ENCODE results near the gene XAGE3.

XAGE3 gene

DNA sequence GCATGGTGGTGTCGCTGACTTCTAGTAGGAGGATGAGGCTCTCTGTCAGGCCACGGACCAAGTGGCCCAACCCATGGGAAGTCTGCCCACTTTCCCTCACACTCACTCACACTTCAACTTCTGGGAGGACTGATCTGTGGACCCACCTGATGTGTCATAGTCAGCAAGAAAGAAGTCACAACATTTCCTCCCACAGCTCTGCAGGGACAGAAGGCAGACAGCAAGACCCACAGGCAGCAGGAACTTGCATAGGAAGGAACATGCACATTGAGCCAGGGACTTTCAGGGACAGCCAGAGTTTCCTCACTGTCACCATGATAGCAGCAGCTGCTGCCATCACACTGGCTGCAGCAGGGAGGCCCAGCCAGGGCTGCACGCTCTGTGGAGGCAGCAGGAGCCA lies 37.3 kb downstream of the XAGE3 start:
- no peak for DNase-seq

GRCh38 chrX:52824608-52825007 lies 43.3 kb downstream of the XAGE3 start:
- DNase-seq = no peak

- no peak for DNase-seq
Measured at GRCh38 chrX:52821079-52821760, 46.7 kb downstream of the XAGE3 start.

- no peak for DNase-seq
Measured at GRCh38 chrX:52819788-52820187, 48.1 kb downstream of the XAGE3 start.

All from cerebellar nuclear complex (tissue), 1 donor.